Measurements from ENCODE around the gene MBTD1. TPM values are rescaled to one million over a fixed set of nuclear protein-coding genes. Genes with fewer than 3 reads are reported as not detected.

The MBTD1 gene
- total and polyA plus RNA-seq, 2 of the 8 experiments (the other 6 are each of a cell fraction or from before 2014, with no cell fraction given): 20.3 to 51.4 TPM

GRCh38 chr17:51170736-51171135, 89.1 kb downstream of the MBTD1 start:
- Histone ChIP-seq H4K8ac (ENCODE audit: extremely low read depth, insufficient read depth, low read length) (no peak overlapping the region), H2BK120ac (replicated peaks; ENCODE audit: low read depth, low read length) (no peak overlapping the region), H3K4me1 (replicated peaks in 1 of 4; ENCODE audit: control insufficient read depth in 3 of 4, insufficient read depth in 4 of 4, low read length in 3 of 4) (peaks cover 0 to 3% (median 0%) of the 10 kb centered on the region in 4 experiments; a peak in 2 of 7 replicates), H2BK5ac (ENCODE audit: low read depth, low read length) (no peak overlapping the region), H2AFZ (ENCODE audit: low read length) (no peak overlapping the region), H3K56ac (replicated peaks; ENCODE audit: insufficient read length, low read depth, low read length) (no peak overlapping the region), H3K27me3 (replicated peaks in 1 of 4; ENCODE audit: control insufficient read depth in 3 of 4, extremely low read depth in 1 of 4, insufficient read depth in 3 of 4, low read length in 3 of 4) (no peaks in the 10 kb centered on the region), H3K9me3 (ENCODE audit: insufficient read depth in 2 of 2, low read depth in 1 of 2, low read length in 1 of 2) (no peaks in the 10 kb centered on the region), H3K9ac (replicated peaks in 1 of 4; ENCODE audit: extremely low read depth in 1 of 4, low read depth in 3 of 4, low read length in 3 of 4) (no peak overlapping the region), H3K36me3 (ENCODE audit: control insufficient read depth in 2 of 4, insufficient read depth in 4 of 4, low read length in 3 of 4) (peaks cover 14 to 48% (median 35%) of the 10 kb centered on the region in 4 experiments; a peak in 7 of 8 replicates), H3K79me2 (ENCODE audit: control insufficient read depth in 1 of 2, insufficient read depth in 2 of 2, low read length in 2 of 2) (peaks cover 0 to 13% of the 10 kb centered on the region in 2 experiments; a peak in 2 of 4 replicates), H4K5ac (ENCODE audit: insufficient read length, low read depth, low read length) (no peak overlapping the region), H3K79me1 (ENCODE audit: low read depth, low read length) (no peaks in the 10 kb centered on the region; the same call in 1 of the 2 replicates), H2BK12ac (ENCODE audit: low read depth, low read length) (no peak overlapping the region), H2BK15ac (ENCODE audit: low read length) (no peak overlapping the region), H3K18ac (ENCODE audit: extremely low read depth, low read length) (no peak overlapping the region), H4K91ac (replicated peaks; ENCODE audit: insufficient read length, low read length) (no peak overlapping the region), H3K4ac (replicated peaks; ENCODE audit: insufficient read length, low read depth, low read length) (no peak overlapping the region), H2AK5ac (ENCODE audit: low read depth, low read length) (no peak overlapping the region), H3K23ac (ENCODE audit: insufficient read length) (no peak overlapping the region), H4K20me1 (replicated peaks in 1 of 2; ENCODE audit: control insufficient read depth in 1 of 2, insufficient read depth in 2 of 2, low read length in 2 of 2) (peaks cover 0 to 5% of the 10 kb centered on the region in 2 experiments), H2BK20ac (ENCODE audit: low read length) (no peak overlapping the region), H3K27ac (ENCODE audit: low read depth, low read length) (no peak overlapping the region), H3K4me2 (ENCODE audit: insufficient read depth in 1 of 2, low read depth in 2 of 2, low read length in 2 of 2) (no peak overlapping the region), H3K14ac (ENCODE audit: insufficient read length) (no peak overlapping the region), H3K4me3 (ENCODE audit: extremely low read depth in 1 of 4, insufficient read depth in 2 of 4, low read depth in 3 of 4, low read length in 4 of 4) (no peak overlapping the region), H3K23me2 (ENCODE audit: low read depth, low read length) (peaks cover 3% of the 10 kb centered on the region)
- 75% methylated on average over 2 of the region's 2 CpGs; no CpG with 5 or more reads in 1 of the 2 experiments for WGBS, 2 experiments (ENCODE audit: extremely low coverage in 1 of 2, insufficient coverage in 1 of 2, insufficient read length in 1 of 2, insufficient replicate concordance in 2 of 2, low coverage in 1 of 2, low lambda C conversion rate in 2 of 2, missing lambda C conversion rate in 1 of 2)
- ChIA-PET CTCF (ENCODE audit: partially characterized antibody) (interaction anchor here (1.6 kb wide), 1 partner anchor 11 kb away, joined by 9 read pairs; no protein-coding TSS in a partner anchor), POLR2A (ENCODE audit: partially characterized antibody) (interaction anchor here (0.7 to 7.1 kb wide), 6 partner anchors 7 to 179 kb away, joined by 3 to 56 read pairs (median 3); partner anchors contain the start of genes NME2 and SPAG9)
- TF ChIP-seq SAP30 (IDR thresholded peaks at IDR 0.05; ENCODE audit: insufficient read depth, insufficient replicate concordance, low read length): no peak
- TF ChIP-seq RAD21 (IDR thresholded peaks at IDR 0.05 in 1 of 2, conservative IDR thresholded peaks at IDR 0.05 in 1 of 2; ENCODE audit: low read depth in 2 of 2, low read length in 2 of 2): no peak
- no peak for TF ChIP-seq KDM5A (IDR thresholded peaks at IDR 0.05; ENCODE audit: low read length)
- no peak for TF ChIP-seq POU5F1 (IDR thresholded peaks at IDR 0.05; ENCODE audit: low read depth, low read length)
- TF ChIP-seq PHF8 (conservative IDR thresholded peaks at IDR 0.05; ENCODE audit: low read depth, low read length): no peak
- no peak for TF ChIP-seq SP4 (IDR thresholded peaks at IDR 0.05; ENCODE audit: low read length)
- no peak for TF ChIP-seq POLR2A (IDR thresholded peaks at IDR 0.05; ENCODE audit: control extremely low read depth in 1 of 2, low read depth in 2 of 2, low read length in 2 of 2)
- TF ChIP-seq JUND (IDR thresholded peaks at IDR 0.05; ENCODE audit: low read length): no peak
- no peak for TF ChIP-seq NANOG (IDR thresholded peaks at IDR 0.05; ENCODE audit: insufficient read depth, low read depth, low read length, poor library complexity, severe bottlenecking)
- no peak for TF ChIP-seq YY1 (IDR thresholded peaks at IDR 0.05; ENCODE audit: low read depth, low read length)
- no peak for TF ChIP-seq CEBPB (IDR thresholded peaks at IDR 0.05; ENCODE audit: low read depth, low read length)
- TF ChIP-seq USF2 (IDR thresholded peaks at IDR 0.05; ENCODE audit: low read length): no peak
- DNase-seq (ENCODE audit: low read depth in 1 of 2, low spot score in 2 of 2) (no peak), FAIRE-seq (no peak)
